Bladder microvascular endothelial cell (primary cell): ENCODE data around the gene GPR171. TPM values are rescaled to one million over a fixed set of nuclear protein-coding genes. Genes with fewer than 3 reads are reported as not detected.

ENCODE experiments used
- total RNA-seq: library from RNA; depleted of rRNA; stranded (reverse); fragments of >200 nt; gene quantifications from 2 replicates; pipeline ENCODE4 v1.2.3, GENCODE V29; 2014

Gene GPR171, protein sequence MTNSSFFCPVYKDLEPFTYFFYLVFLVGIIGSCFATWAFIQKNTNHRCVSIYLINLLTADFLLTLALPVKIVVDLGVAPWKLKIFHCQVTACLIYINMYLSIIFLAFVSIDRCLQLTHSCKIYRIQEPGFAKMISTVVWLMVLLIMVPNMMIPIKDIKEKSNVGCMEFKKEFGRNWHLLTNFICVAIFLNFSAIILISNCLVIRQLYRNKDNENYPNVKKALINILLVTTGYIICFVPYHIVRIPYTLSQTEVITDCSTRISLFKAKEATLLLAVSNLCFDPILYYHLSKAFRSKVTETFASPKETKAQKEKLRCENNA
- not detected in 2 replicates for total RNA-seq

DNA sequence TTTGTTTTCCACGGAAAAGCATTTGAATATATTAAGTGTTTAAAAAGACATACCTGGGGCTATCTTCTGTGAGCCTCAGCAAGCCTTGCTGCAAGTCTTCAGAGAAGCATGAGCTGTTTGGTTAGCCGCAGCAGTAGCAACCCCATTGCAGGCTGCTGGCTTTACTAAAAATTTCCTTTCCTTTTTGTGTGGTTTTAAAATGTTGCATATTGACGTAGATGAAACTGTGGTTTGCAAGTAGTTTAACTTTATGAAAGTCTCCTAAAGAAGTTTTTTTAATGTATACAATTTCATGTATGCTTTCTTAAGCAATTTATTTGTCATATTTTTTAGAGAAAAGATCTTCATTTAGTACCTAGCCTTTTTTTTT lies at the start of gene GPR171:
GPR171 (minus strand) TSS at position 166 of the 370 bp plus-strand sequence. CDS start 3,830 bp downstream, outside the sequence.

Other genes starting within 250 kb of the GPR171 start
- gene CLRN1, start 230.5 kb downstream of the GPR171 start, total RNA-seq: not detected in 2 replicates
- gene MED12L, start 117.6 kb downstream of the GPR171 start, total RNA-seq: under 0.01 and 0.19 TPM in 2 replicates
- gene P2RY14, start 75.3 kb upstream of the GPR171 start, total RNA-seq: not detected in 2 replicates
- gene GPR87, start 113.6 kb upstream of the GPR171 start, total RNA-seq: 0.49 TPM in 1 of 2 replicates, not detected in the other
- not detected in 2 replicates for gene P2RY13, start 126.3 kb upstream of the GPR171 start, total RNA-seq
- not detected in 2 replicates for gene P2RY12, start 181.5 kb upstream of the GPR171 start, total RNA-seq